GM12891 (cell line): Measurements from ENCODE around the gene ZFHX3.
"Not testable (repeated sequence)": the region's sequence is repeated elsewhere in the genome, so short reads cannot be mapped to it uniquely, and the experiment has no call there.

Experiments
- DNase-seq: peaks from one replicate; pipeline ENCODE4 v3.0.0; 2011; ENCODE audit warnings: low spot score; ENCODE audit not compliant: insufficient read length
- FAIRE-seq: peaks from 2 replicates; lab custom pipeline; 2011; peaks lifted over from hg19 to GRCh38; lab: Jason Lieb, UNC
- PAX5 ChIP-seq: IDR thresholded peaks from 2 replicates; pipeline ENCODE4 v1.6.1; 2011; ENCODE audit warnings: low read length, moderate library complexity, mild to moderate bottlenecking; ENCODE audit not compliant: insufficient read depth, severe bottlenecking
- POLR2A ChIP-seq: IDR thresholded peaks from 2 replicates; pipeline ENCODE4 v1.6.1; 2011; ENCODE audit warnings: low read depth, low read length, control low read depth
- POLR2AphosphoS5 ChIP-seq: IDR thresholded peaks from 2 replicates; pipeline ENCODE4 v1.6.1; 2011; ENCODE audit warnings: low read depth, low read length, control low read depth
- POU2F2 ChIP-seq: IDR thresholded peaks from 2 replicates; pipeline ENCODE4 v1.6.1; 2011; ENCODE audit warnings: low read depth, mild to moderate bottlenecking, control low read depth, low read length, moderate library complexity
- SPI1 ChIP-seq: IDR thresholded peaks from 2 replicates; pipeline ENCODE4 v1.6.1; 2011; ENCODE audit warnings: low read depth, low read length, control low read depth
- TAF1 ChIP-seq: IDR thresholded peaks from 2 replicates; pipeline ENCODE4 v1.6.1; 2011; ENCODE audit warnings: low read depth, low read length, control low read depth

The ZFHX3 gene

DNA sequence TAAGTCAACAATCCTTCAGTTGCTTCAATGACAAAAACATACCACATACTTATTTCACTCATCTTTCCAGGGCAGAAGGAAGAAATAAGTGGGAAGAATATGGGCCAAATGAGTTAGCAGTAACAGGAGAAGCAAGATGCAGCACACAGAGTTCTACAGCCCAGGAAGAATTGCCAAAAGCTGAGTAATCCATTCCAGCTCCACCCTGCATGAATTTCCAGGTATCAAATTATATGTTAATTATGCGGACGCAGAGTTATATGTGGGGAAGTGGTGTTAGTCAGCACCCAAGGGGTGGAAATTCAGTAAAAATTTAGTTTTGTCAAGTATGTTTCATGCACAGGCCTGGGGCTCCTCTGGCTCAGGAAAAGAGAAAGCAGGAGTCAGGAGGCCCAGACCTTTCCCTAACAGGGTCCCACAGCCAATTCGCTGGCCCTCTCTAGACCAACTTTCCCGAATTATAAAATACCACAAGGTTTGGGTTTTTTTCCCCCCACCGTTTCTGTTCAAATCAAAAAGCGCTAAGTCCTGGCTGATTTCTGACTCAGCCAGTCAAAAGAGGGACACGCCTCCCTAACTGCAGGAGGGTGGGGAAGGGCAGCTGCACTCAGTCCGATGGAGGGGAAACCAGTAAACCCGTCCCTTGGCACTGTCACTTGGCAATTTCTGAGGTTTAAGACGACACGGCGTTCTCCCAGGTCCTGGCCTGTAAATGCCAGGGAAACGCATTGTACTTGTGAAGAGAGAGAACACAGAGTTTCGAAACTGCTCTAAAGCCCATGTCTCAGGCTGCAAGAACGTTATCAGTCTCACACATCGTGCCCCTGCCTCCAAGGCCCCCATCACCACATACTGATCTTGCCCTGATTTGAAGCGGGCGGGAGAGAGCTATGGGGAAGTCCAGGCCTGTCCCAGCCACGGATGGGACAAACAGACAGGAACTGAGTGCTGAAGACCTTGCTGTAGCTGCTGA is 58.1 kb downstream of the ZFHX3 start:
- DNase-seq (no peak), FAIRE-seq (no peak)
- TF ChIP-seq POLR2AphosphoS5, result no peak
- TF ChIP-seq SPI1, result no peak
- TF ChIP-seq POLR2A, result no peak
- no peak for TF ChIP-seq TAF1
- TF ChIP-seq PAX5, result no peak
- TF ChIP-seq POU2F2, result no peak

GRCh38 chr16:72989203-72989578 is 58.7 kb downstream of the ZFHX3 start:
- not testable (repeated sequence) for DNase-seq, FAIRE-seq

- no peak for FAIRE-seq
- TF ChIP-seq POLR2A (no peak), SPI1 (no peak), POU2F2 (no peak), POLR2AphosphoS5 (no peak)
Observed at GRCh38 chr16:72988569-72988968, 59.4 kb downstream of the ZFHX3 start.

DNA sequence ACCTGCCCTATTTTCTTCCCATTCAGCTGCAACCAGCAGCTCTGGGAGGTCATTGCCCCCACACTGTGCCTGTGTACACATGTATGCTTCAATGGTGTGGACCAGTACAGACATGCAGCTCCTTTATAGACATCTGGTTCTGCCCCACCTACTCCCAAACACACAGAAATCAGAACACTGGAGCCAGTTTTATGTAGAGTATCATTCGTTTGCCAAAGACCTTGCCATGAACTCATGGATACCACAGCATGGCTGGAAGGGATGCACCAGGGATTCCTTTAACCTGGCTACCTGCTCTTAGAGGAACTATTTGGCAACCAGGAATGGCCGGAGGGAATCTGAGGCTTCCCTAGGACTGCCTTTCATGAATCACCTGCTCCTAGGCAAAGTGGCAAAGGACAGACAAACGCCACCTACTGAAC is 60.4 kb downstream of the ZFHX3 start:
- no peak for TF ChIP-seq PAX5
- no peak for TF ChIP-seq TAF1
- no peak for TF ChIP-seq POLR2AphosphoS5
- TF ChIP-seq POLR2A, result no peak
- TF ChIP-seq SPI1, result no peak
- no peak for TF ChIP-seq POU2F2
- DNase-seq (no peak), FAIRE-seq (no peak)

More at GRCh38 chr16:72988569-72988968, 59.4 kb downstream of the ZFHX3 start:
- DNase-seq, result no peak

DNA sequence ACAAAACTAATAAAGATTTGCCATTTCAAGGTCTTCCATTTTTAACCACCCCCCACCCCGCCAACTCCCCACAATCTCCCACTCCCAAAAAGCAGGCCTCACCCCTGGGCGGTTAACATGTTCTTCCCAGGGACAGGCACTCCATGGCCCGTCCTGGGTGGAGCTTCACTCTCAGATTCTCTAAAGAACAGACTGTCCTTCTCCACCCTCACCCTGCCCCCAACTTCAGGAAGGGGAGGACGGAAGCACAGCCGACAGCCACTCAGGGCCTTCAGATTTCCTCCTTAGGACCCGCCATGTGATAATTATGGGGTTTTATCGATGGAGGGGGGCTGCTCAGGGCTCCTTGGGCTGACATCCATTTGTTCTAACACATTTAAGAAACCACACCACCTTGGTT is 61.9 kb downstream of the ZFHX3 start:
- DNase-seq, result no peak
- FAIRE-seq, result no peak
- no peak for TF ChIP-seq POU2F2
- TF ChIP-seq TAF1, result no peak
- no peak for TF ChIP-seq PAX5

DNA sequence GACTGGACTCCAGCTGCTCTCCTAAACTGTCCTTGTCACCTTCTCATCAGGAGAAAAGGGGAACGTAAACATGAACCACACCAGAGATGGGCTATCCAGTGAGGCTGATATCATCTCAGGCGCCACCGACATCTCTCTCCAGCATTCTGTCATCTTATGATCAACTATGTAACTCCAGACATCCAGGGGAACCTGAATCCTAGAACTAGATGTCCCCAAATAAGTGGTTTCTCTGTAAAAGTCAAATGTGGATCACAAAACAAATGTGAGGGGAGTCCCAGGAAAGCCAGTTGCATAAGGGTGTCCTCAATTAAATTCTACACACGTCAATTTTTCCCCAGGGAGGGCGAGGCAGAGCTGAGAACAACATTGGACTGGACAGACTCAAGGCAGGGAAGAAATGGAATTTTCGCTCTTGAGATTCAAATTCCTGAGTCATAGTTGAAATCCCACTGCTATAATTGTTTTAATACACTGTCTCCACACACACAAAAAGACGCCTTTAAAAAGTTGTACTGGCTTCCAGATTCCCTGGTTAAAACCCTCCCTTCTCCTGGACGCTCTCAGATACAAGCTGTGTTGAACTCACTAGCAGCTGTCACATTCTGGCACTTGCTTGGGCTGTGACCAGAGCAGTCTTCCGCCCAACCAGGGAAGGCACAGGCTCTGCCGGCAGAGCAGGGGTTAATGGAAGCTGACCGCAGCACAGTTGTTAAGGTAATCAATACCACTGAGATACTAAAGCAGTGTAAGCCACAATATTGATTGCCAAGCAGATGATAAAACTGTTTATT is 62.6 kb downstream of the ZFHX3 start:
- FAIRE-seq (no peak), DNase-seq (no peak)
- TF ChIP-seq POLR2A (no peak), SPI1 (no peak), PAX5 (no peak), TAF1 (no peak)

DNA sequence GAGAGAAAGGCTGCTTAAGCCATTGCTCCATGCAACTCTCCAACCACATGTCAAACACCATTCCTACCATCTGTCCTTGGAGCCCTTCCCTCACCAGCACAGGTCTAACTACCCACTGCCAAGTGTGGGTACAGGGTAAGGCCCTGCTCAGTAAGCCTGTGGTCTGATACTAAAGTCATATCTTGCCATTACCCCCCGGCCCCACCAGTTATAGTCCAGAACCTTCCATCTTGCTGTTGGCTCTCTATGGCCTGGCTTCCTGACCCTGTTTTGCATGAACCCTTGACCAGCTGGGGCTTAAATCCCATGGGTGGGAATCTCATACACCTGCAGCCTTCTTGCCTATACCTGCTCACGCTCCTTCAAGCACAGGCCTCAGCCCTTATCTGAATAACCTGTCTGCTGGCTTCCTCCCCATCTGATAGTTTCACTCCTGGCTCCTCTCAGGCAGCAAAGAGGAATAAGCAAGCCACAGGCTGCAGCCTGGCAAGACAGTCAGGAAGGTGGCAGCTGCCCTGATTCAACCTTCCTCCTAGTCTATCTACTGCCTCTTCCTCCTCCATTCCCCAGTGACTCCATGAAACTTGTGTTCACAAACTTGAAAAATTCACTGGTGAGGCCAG is 64.1 kb downstream of the ZFHX3 start:
- FAIRE-seq (no peak), DNase-seq (no peak)
- no peak for TF ChIP-seq POLR2AphosphoS5
- TF ChIP-seq POLR2A, result no peak
- no peak for TF ChIP-seq PAX5
- no peak for TF ChIP-seq POU2F2
- no peak for TF ChIP-seq TAF1
- TF ChIP-seq SPI1, result no peak

DNA sequence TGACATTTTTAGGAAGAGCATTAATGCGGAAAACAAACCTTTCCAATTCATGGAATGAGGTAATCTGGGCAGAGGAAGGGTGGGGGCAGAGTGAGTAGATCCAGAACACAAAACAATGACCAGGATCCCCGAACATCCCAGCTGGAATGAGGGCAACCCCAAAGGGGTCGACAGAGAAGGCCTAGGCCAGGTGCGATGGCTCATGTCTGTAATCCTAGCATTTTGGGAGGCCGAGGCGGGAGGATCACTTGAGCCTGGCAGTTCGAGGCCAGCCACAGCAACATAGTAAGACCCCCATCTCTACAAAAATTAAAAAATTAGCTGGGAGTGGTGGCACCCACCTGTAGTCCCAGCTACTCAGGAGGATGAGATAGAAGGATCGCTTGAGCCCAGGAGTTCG is 64.7 kb downstream of the ZFHX3 start:
- DNase-seq (no peak), FAIRE-seq (no peak)
- TF ChIP-seq POU2F2 (no peak), TAF1 (no peak), POLR2AphosphoS5 (no peak), PAX5 (no peak), SPI1 (no peak), POLR2A (no peak)

- TF ChIP-seq SPI1 (no peak), POU2F2 (no peak), POLR2AphosphoS5 (no peak), PAX5 (no peak), POLR2A (no peak), TAF1 (no peak)
- FAIRE-seq, result no peak
- no peak for DNase-seq
Observed at GRCh38 chr16:72979974-72980373, 68.0 kb downstream of the ZFHX3 start.
